Measurements from ENCODE around the gene MAPRE2. TPM values are rescaled to one million over a fixed set of nuclear protein-coding genes. Genes with fewer than 3 reads are reported as not detected.

The MAPRE2 gene
- total RNA-seq, 1 donor from 2014 or later: 17.1 TPM

DNA sequence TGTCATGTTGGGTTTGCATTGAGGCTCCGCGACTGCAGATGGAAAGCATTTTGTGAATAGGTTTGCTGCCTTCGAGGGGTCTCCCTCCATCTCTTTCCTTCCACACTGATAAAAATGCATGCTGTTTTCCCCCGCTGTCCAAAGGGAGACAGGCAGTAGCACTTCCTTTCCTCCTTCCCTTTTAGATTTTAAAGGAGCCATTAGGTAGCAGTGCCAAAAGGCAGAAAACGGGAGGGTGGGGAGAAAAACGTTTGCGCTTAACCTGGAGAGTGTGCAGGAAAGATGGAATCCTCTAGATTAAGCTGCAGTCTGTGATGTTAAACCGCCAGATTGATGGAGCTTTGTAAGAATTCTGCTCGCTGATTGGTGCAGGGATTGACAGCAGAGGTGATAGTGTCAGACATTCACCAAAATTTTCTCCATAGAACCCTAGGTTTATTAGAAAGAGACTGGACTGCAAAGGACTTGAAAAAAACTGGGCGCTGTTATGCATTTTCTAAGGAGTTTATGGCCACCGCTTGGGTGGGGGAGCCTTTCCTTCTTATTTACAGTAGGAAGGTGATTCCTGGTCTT, 688 bp downstream of the MAPRE2 start:
- TF ChIP-seq, protein P1, sequence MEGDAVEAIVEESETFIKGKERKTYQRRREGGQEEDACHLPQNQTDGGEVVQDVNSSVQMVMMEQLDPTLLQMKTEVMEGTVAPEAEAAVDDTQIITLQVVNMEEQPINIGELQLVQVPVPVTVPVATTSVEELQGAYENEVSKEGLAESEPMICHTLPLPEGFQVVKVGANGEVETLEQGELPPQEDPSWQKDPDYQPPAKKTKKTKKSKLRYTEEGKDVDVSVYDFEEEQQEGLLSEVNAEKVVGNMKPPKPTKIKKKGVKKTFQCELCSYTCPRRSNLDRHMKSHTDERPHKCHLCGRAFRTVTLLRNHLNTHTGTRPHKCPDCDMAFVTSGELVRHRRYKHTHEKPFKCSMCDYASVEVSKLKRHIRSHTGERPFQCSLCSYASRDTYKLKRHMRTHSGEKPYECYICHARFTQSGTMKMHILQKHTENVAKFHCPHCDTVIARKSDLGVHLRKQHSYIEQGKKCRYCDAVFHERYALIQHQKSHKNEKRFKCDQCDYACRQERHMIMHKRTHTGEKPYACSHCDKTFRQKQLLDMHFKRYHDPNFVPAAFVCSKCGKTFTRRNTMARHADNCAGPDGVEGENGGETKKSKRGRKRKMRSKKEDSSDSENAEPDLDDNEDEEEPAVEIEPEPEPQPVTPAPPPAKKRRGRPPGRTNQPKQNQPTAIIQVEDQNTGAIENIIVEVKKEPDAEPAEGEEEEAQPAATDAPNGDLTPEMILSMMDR (IDR thresholded peaks at IDR 0.05; ENCODE audit: unreplicated experiment): no peak
- Mint-ChIP-seq H3K9me3 (no peaks in the 10 kb centered on the region), H3K4me3 (peak overlapping the region; percentile 92), H3K4me1 (peaks cover 28% of the 10 kb centered on the region), H3K27ac (peak overlapping the region; percentile 99), H3K36me3 (no peaks in the 10 kb centered on the region), H3K27me3 (ENCODE audit: low read depth) (no peaks in the 10 kb centered on the region)
- DNase-seq (ENCODE audit: low spot score in 2 of 2, unreplicated experiment in 2 of 2): no peak

DNA sequence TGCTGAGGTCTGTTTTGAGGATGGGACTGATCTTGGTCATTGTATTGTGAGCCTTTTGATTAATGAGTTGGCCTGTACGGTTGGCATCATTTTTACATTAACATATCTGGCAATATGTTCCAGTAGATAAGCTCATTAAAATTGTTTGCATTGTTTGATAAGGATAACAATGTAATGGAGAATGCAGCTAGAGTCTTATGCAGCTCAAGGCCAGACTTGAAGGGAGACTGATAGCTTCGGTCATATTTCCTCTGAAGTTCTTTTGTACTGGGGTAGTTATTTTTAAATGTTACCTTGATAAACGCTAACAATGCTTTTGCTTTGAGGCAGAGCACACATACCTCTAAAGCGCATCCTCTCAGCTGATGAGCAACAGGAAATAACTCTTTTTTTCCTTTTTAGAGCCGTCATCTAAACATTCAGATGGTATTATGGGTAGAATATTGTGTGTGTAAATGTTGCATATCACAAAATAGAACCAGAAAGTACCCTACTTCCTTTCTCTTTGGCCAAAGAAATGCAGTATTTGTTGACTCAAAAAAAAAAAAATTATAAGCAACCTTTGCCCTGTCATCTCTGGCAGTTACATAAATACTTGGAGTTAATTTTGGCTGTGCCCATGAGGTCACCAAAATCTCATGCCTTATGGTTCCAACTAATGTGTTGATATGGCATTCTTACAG, 1.3 kb downstream of the MAPRE2 start:
- DNase-seq (ENCODE audit: low spot score in 2 of 2, unreplicated experiment in 2 of 2): no peak
- Mint-ChIP-seq H3K36me3 (no peaks in the 10 kb centered on the region), H3K27ac (peak overlapping the region; percentile 99), H3K9me3 (no peaks in the 10 kb centered on the region), H3K4me3 (peak overlapping the region; percentile 92), H3K4me1 (peaks cover 28% of the 10 kb centered on the region), H3K27me3 (ENCODE audit: low read depth) (no peaks in the 10 kb centered on the region)
- TF ChIP-seq, protein P1 (IDR thresholded peaks at IDR 0.05; ENCODE audit: unreplicated experiment): no peak

DNA sequence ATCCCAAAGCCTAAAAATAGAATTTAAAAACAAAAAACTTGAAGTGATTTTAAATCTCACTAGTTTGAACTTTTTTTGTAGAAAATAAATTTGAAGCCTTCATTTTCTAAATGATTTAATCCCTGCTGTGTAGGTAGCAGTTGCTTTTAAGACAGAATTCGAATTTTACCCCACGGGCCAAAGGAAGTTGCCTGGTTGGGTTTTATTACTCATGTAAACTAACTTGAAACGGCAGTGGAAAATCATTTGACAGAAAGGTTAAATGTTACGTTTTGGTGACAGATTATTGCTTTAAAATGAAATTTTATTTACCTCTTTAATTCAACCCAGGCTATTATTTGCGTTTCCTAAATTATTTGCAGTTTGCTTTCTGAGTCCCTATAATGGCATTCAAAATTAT, 2.0 kb downstream of the MAPRE2 start:
- no peak for DNase-seq (ENCODE audit: low spot score in 2 of 2, unreplicated experiment in 2 of 2)
- no peak overlapping the region for H3K27ac Mint-ChIP-seq
- H3K36me3 Mint-ChIP-seq: no peaks in the 10 kb centered on the region
- TF ChIP-seq, protein P1 (IDR thresholded peaks at IDR 0.05; ENCODE audit: unreplicated experiment): no peak
- peaks cover 4% of the 10 kb centered on the region for H3K9me3 Mint-ChIP-seq
- no peaks in the 10 kb centered on the region for H3K27me3 Mint-ChIP-seq (ENCODE audit: low read depth)
- no peak overlapping the region for H3K4me3 Mint-ChIP-seq
- peaks cover 28% of the 10 kb centered on the region for H3K4me1 Mint-ChIP-seq

DNA sequence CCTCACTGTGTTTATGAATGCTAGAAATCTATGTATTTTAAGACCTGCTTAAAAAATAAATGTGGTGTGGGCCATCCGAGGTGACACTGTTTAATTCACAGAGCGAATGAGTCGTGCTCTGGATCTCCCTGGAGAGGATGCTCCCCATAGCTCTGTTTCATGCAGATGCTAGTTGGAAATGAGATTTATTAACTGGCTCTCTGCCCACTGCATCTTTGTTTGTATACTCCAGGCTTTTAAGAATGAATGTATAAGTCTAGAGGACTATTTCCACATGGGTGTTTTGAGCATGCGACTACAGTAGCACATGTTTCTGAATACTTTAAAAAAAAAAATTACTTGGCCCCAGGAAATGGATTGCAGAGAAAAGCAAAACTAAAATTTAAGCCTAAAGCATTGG, 3.9 kb downstream of the MAPRE2 start:
- no peak for DNase-seq (ENCODE audit: low spot score in 2 of 2, unreplicated experiment in 2 of 2)
- H3K27me3 Mint-ChIP-seq (ENCODE audit: low read depth): no peaks in the 10 kb centered on the region
- peak overlapping the region; percentile 52 for H3K27ac Mint-ChIP-seq
- TF ChIP-seq, protein P1 (IDR thresholded peaks at IDR 0.05; ENCODE audit: unreplicated experiment): no peak
- H3K9me3 Mint-ChIP-seq: peaks cover 4% of the 10 kb centered on the region
- no peaks in the 10 kb centered on the region for H3K36me3 Mint-ChIP-seq
- H3K4me1 Mint-ChIP-seq: peaks cover 37% of the 10 kb centered on the region
- H3K4me3 Mint-ChIP-seq: no peak overlapping the region

DNA sequence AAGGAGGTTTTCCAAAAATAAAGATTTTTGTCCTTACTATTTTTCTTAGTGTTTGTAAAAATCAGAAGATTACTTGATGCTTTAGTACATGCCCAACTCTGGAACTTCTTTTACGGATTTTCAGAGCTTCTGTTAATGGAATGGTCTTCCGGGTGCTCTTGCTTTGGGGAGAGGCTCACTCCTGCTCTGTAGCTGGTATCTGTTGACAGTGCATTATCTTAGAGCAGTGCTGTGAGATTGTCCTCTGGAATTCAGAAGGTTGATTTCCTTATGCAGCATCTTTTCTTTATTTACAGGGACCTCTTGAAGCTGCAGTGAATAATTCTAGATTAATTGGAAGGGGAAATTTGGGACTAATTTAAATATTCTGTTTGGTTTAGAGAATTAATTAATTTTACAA, 4.6 kb downstream of the MAPRE2 start:
- H3K4me3 Mint-ChIP-seq: no peak overlapping the region
- TF ChIP-seq, protein P1 (IDR thresholded peaks at IDR 0.05; ENCODE audit: unreplicated experiment): no peak
- no peaks in the 10 kb centered on the region for H3K27me3 Mint-ChIP-seq (ENCODE audit: low read depth)
- no peaks in the 10 kb centered on the region for H3K36me3 Mint-ChIP-seq
- no peak overlapping the region for H3K27ac Mint-ChIP-seq
- DNase-seq (ENCODE audit: low spot score in 2 of 2, unreplicated experiment in 2 of 2): no peak
- peaks cover 4% of the 10 kb centered on the region for H3K9me3 Mint-ChIP-seq
- H3K4me1 Mint-ChIP-seq: peaks cover 44% of the 10 kb centered on the region
